ENCODE results near the gene ADAMTS18. TPM values are rescaled to one million over a fixed set of nuclear protein-coding genes. Genes with fewer than 3 reads are reported as not detected.

The ADAMTS18 gene
- total and polyA plus RNA-seq, 9 of the 15 experiments (the other 6 are each of a cell fraction or from before 2014, with no cell fraction given): not detected

DNA sequence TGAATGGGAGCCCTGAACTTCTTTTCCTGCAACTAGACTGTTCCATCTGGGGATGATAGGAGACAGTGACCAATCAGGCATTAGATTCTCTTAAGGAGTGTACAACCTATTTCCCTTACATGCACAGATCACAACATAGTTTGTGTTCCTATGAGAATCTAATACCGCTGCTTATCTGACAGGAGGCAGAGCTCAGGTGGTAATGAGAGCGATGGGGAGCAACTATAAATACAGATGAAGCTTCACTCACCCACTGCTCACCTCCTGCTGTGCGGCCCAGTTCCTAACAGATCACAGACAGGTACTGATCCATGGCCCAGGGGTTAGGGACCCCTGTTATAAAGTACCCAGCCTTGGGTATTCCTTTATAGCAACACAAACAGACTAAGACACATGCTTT is 17.4 kb upstream of the ADAMTS18 start (continued):
- TF ChIP-seq, protein P1, sequence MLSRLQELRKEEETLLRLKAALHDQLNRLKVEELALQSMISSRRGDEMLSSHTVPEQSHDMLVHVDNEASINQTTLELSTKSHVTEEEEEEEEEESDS (CRISPR knock-in tag; IDR thresholded peaks at IDR 0.05): no peak
- TF ChIP-seq SRSF7 (optimal IDR thresholded peaks at IDR 0.05; ENCODE audit: low read depth, low read length) (no peak), DEAF1 (CRISPR knock-in tag; IDR thresholded peaks at IDR 0.05) (no peak), RCOR1 (IDR thresholded peaks at IDR 0.05; ENCODE audit: borderline replicate concordance in 1 of 2, low read depth in 2 of 2, low read length in 2 of 2) (no peak)

GRCh38 chr16:77450790-77451487 is 16.1 kb upstream of the ADAMTS18 start:
- intact Hi-C loops (cut with micrococcal nuclease): no loop called here
- BruUV-seq (replicated peaks): no TSS peak
- Histone ChIP-seq H3K79me2 (ENCODE audit: control insufficient read depth, insufficient read depth, low read length) (no peaks in the 10 kb centered on the region), H3K4me2 (ENCODE audit: insufficient read depth, low read length) (no peak overlapping the region), H2AFZ (ENCODE audit: low read depth, low read length) (no peak overlapping the region), H3K9ac (ENCODE audit: insufficient read depth in 1 of 2, low read depth in 2 of 2, low read length in 2 of 2) (no peak overlapping the region), H3K36me3 (ENCODE audit: control insufficient read depth, insufficient read depth, low read length) (no peaks in the 10 kb centered on the region), H3K9me1 (ENCODE audit: control insufficient read depth, insufficient read depth, low read length) (no peaks in the 10 kb centered on the region), H3K27ac (ENCODE audit: extremely low read depth, low read depth, low read length) (no peak overlapping the region), H4K20me1 (replicated peaks; ENCODE audit: control insufficient read depth, insufficient read depth, low read length) (no peaks in the 10 kb centered on the region), H3K4me3 (no peak overlapping the region), H3K4me1 (replicated peaks in 1 of 2; ENCODE audit: control insufficient read depth in 2 of 2, insufficient read depth in 2 of 2, low read length in 2 of 2) (no peaks in the 10 kb centered on the region), H3K9me3 (replicated peaks; ENCODE audit: control insufficient read depth, insufficient read depth, low read depth, low read length) (no peaks in the 10 kb centered on the region), H3K27me3 (ENCODE audit: control insufficient read depth in 2 of 2, insufficient read depth in 2 of 2, low read length in 2 of 2) (no peaks in the 10 kb centered on the region)
- ATAC-seq: no peak
- no peak for FAIRE-seq
- TF ChIP-seq NFIX (CRISPR knock-in tag; IDR thresholded peaks at IDR 0.05; ENCODE audit: low read depth) (peak; percentile 47; the same call in 1 of the 2 replicates), FOXP1 (CRISPR knock-in tag; IDR thresholded peaks at IDR 0.05) (no peak), NFIC (IDR thresholded peaks at IDR 0.05) (peak; percentile 84), CREBBP (IDR thresholded peaks at IDR 0.05; ENCODE audit: low read depth, low read length) (no peak)
- WGBS (ENCODE audit: insufficient coverage, low coverage, missing lambda C conversion rate): 0% methylated on average over 5 of the region's 5 CpGs
- no peak for DNase-seq (ENCODE audit: extremely low read depth in 1 of 4, low spot score in 3 of 4)
- ChIA-PET POLR2A (no interaction called here), CTCF (ENCODE audit: low intra/inter-chr PET ratio) (no interaction called here)
- in situ Hi-C loops (cut with MboI): no loop called here
